Activated CD8-positive, alpha-beta memory T cell treated with anti-CD3 and anti-CD28 coated beads for 48 hours (primary cell): ENCODE results near the gene YBX2.
"Not testable (repeated sequence)": the region's sequence is repeated elsewhere in the genome, so short reads cannot be mapped to it uniquely, and the experiment has no call there.

Experiments used
- DNase-seq, 3 experiments: peaks; one replicate each; pipeline ENCODE4 v3.0.0-alpha.2; 2020; ENCODE audit warnings: low read depth in 2 of 3, low spot score in 2 of 3

The YBX2 gene

GRCh38 chr17:7294614-7295153 lies at the start of gene YBX2:
YBX2 (minus strand) TSS chr17:7294639; CDS start chr17:7294500, 139 bp downstream.
- peak in 1 of 3 experiments; percentile 55 for DNase-seq

GRCh38 chr17:7343250-7343649 lies 48.8 kb upstream of the YBX2 start:
- no peak for DNase-seq

- no peak for DNase-seq
Measured at GRCh38 chr17:7341842-7342241, 47.4 kb upstream of the YBX2 start.

- DNase-seq = no peak
Measured at GRCh38 chr17:7340179-7340578, 45.7 kb upstream of the YBX2 start.

- DNase-seq = not testable (repeated sequence)
Measured at GRCh38 chr17:7337600-7337999, 43.2 kb upstream of the YBX2 start.

GRCh38 chr17:7336240-7337175 lies 42.1 kb upstream of the YBX2 start, which contains the start of gene ACAP1:
ACAP1 (plus strand) TSS chr17:7336529; CDS start chr17:7336735, 206 bp downstream.
- DNase-seq = peak; percentile 62 to 73 (median 64)

- DNase-seq = not testable (repeated sequence)
Measured at GRCh38 chr17:7335765-7336164, 41.3 kb upstream of the YBX2 start.

GRCh38 chr17:7334938-7335538 lies 40.6 kb upstream of the YBX2 start:
- no peak for DNase-seq

- DNase-seq = not testable (repeated sequence)
Measured at GRCh38 chr17:7332600-7333069, 38.2 kb upstream of the YBX2 start.

- DNase-seq = no peak
Measured at GRCh38 chr17:7332111-7332510, 37.7 kb upstream of the YBX2 start.

- no peak for DNase-seq
Measured at GRCh38 chr17:7330638-7331015, 36.2 kb upstream of the YBX2 start.

- peak in 2 of 3 experiments; percentile 74 to 75 for DNase-seq
Measured at GRCh38 chr17:7329997-7330637, 35.7 kb upstream of the YBX2 start.

- peak; percentile 84 to 94 (median 89) for DNase-seq
Measured at GRCh38 chr17:7329374-7329996, 35.0 kb upstream of the YBX2 start.

- no peak for DNase-seq
Measured at GRCh38 chr17:7328840-7329373, 34.5 kb upstream of the YBX2 start, which contains the start of gene NEURL4. NEURL4 (minus strand) TSS chr17:7329335; CDS start chr17:7329312, 23 bp downstream.

GRCh38 chr17:7328009-7328408 lies 33.6 kb upstream of the YBX2 start:
- DNase-seq = no peak

GRCh38 chr17:7327501-7327900 lies 33.1 kb upstream of the YBX2 start:
- DNase-seq = no peak

GRCh38 chr17:7327056-7327455 lies 32.6 kb upstream of the YBX2 start:
- no peak for DNase-seq

- DNase-seq = no peak
Measured at GRCh38 chr17:7326186-7326585, 31.7 kb upstream of the YBX2 start.

- no peak for DNase-seq
Measured at GRCh38 chr17:7325031-7325528, 30.6 kb upstream of the YBX2 start.

GRCh38 chr17:7324438-7324779 lies 30.0 kb upstream of the YBX2 start:
- no peak for DNase-seq
